HG02870 (cell line): ENCODE data around the gene UBR3.
"Not testable (repeated sequence)": the region's sequence is repeated elsewhere in the genome, so short reads cannot be mapped to it uniquely, and the experiment has no call there.

Source experiments
- ATAC-seq: cut with Tn5 transposase; IDR thresholded peaks from one replicate; pipeline ENCODE4 v1.9.1; 2021; ENCODE audit warnings: mild to moderate bottlenecking, moderate library complexity; ENCODE audit not compliant: unreplicated experiment

Gene UBR3

GRCh38 chr2:169945515-169945914 lies 118.3 kb downstream of the UBR3 start:
- ATAC-seq = no peak

- ATAC-seq = no peak
Observed at GRCh38 chr2:169946092-169946491, 118.8 kb downstream of the UBR3 start.

GRCh38 chr2:169946546-169946945 lies 119.3 kb downstream of the UBR3 start:
- no peak for ATAC-seq

GRCh38 chr2:169955940-169956339 lies 128.7 kb downstream of the UBR3 start:
- ATAC-seq = no peak

GRCh38 chr2:169957219-169957618 lies 130.0 kb downstream of the UBR3 start:
- not testable (repeated sequence) for ATAC-seq

- no peak for ATAC-seq
Observed at GRCh38 chr2:169961911-169962310, 134.7 kb downstream of the UBR3 start.

- ATAC-seq = no peak
Observed at GRCh38 chr2:169963786-169964185, 136.5 kb downstream of the UBR3 start.

GRCh38 chr2:169964740-169965139 lies 137.5 kb downstream of the UBR3 start:
- no peak for ATAC-seq

- no peak for ATAC-seq
Observed at GRCh38 chr2:169965495-169965894, 138.2 kb downstream of the UBR3 start.

- no peak for ATAC-seq
Observed at GRCh38 chr2:169966454-169966853, 139.2 kb downstream of the UBR3 start.

- no peak for ATAC-seq
Observed at GRCh38 chr2:169968743-169969142, 141.5 kb downstream of the UBR3 start.

- ATAC-seq = no peak
Observed at GRCh38 chr2:169975221-169975620, 148.0 kb downstream of the UBR3 start.

GRCh38 chr2:169976335-169976851 lies 149.1 kb downstream of the UBR3 start:
- ATAC-seq = no peak

GRCh38 chr2:169977530-169977929 lies 150.3 kb downstream of the UBR3 start:
- no peak for ATAC-seq

GRCh38 chr2:169978402-169979017 lies 151.3 kb downstream of the UBR3 start:
- no peak for ATAC-seq

GRCh38 chr2:169979025-169979424 lies 151.8 kb downstream of the UBR3 start:
- no peak for ATAC-seq

GRCh38 chr2:169980001-169980400 lies 152.7 kb downstream of the UBR3 start:
- ATAC-seq = no peak

- ATAC-seq = no peak
Observed at GRCh38 chr2:169980643-169981042, 153.4 kb downstream of the UBR3 start.

- no peak for ATAC-seq
Observed at GRCh38 chr2:169982929-169983328, 155.7 kb downstream of the UBR3 start.

GRCh38 chr2:169983506-169983905 lies 156.3 kb downstream of the UBR3 start:
- ATAC-seq = no peak

GRCh38 chr2:169984145-169984544 lies 156.9 kb downstream of the UBR3 start:
- ATAC-seq = no peak

GRCh38 chr2:169994752-169995151 lies 167.5 kb downstream of the UBR3 start:
- no peak for ATAC-seq
